Left colon (tissue), 2 donors: ENCODE data around the gene WDR93. TPM values are rescaled to one million over a fixed set of nuclear protein-coding genes. Genes with fewer than 3 reads are reported as not detected.
"Not testable (repeated sequence)": the region's sequence is repeated elsewhere in the genome, so short reads cannot be mapped to it uniquely, and the experiment has no call there.

ENCODE experiments used
- ATAC-seq: fragments of 200-7000 bp; cut with Tn5 transposase; one replicate; pipeline ENCODE4 v1.9.1; 2020; ENCODE audit warnings: mild to moderate bottlenecking, moderate library complexity
- DNase-seq, 2 donors: peaks; one replicate each; pipeline ENCODE4 v3.0.0-alpha.2; 2020
- intact Hi-C, 2 donors: fragments of 100-400 bp; cut with DNase I in 1 of 2; cut with micrococcal nuclease in 1 of 2; formaldehyde crosslinking; loops; one replicate each; pipeline versions ENCODE4 v1.11.2 to v1.14.0; 2022; cut with DNase I, micrococcal nuclease
- total RNA-seq, 2 donors: library from RNA; stranded (reverse); fragmentation: NEBNext Ultra II Directional; extraction: Animal tissue kit (Norgen Biotek cat#: 25700); gene quantifications; one replicate each; pipeline ENCODE4 v1.2.1, GENCODE V29; 2021
- donor health status: DM: no; HTN: no; CAD: no.
- donor health status: DM: yes; HTN: yes; CAD: no.

Gene WDR93
- total RNA-seq, 2 donors from 2014 or later: not detected

DNA sequence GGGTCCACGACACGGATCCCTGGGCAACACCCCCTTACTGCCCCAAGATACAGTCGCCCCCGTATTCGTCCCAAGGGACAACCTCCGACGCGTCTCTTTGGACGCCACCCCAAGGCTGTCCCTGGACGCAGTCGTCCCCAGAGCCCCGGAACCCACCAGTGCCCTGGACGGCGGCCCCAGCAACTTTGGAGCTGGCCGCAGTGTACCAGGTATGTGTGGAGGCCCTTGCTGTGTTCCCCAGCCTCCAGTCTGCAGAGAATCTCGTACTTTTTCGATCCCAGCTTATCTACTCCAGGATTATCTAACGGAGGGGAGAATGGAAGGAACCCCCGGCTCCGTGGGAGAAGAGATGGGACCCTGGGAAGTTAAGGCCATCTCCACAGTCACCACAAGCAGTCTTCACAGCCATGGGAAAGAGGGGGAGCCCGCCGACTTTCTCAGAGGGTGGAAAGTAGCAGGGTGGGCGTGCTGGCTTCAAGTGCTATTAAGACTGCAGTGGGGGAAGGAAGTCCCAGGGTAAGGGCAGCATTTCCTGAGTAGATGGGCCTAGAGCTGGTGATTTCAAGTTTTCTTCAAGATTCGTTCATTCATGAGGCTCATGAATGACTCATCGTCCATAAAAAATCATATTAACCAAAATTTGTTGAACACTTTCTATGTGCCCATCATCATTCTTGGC lies 86.6 kb downstream of the WDR93 start:
- intact Hi-C loops: no loop called here
- ATAC-seq (no peak), DNase-seq (no peak)

DNA sequence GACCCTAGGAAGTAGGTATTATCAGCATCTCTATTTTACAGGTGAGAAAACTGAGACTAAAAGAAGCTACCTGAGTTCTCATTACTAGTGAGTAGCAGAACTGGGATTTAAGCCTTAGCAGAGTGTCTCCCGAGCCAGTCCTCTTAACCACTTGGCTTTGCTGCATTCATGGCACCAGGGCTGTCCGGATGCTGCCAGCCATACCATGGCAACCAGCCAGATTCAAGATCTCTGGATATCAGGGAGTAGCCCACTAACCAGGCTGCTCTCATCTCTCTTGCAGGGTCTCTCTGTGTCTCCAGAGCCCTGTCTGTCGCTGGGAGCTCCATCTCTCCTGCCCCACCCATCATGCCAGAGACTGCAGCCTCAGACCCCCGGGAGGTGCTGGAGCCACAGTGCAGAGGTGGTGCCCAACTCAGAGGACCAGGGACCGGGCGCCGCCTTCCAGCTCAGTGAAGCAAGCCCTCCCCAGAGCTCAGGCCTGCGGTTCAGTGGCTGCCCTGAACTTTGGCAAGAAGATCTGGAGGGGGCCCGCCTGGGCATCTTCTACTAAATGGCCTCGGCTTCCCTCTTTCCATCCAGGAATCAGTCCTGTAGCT lies 87.3 kb downstream of the WDR93 start:
- ATAC-seq: no peak
- DNase-seq: no peak
- intact Hi-C loops: no loop called here

DNA sequence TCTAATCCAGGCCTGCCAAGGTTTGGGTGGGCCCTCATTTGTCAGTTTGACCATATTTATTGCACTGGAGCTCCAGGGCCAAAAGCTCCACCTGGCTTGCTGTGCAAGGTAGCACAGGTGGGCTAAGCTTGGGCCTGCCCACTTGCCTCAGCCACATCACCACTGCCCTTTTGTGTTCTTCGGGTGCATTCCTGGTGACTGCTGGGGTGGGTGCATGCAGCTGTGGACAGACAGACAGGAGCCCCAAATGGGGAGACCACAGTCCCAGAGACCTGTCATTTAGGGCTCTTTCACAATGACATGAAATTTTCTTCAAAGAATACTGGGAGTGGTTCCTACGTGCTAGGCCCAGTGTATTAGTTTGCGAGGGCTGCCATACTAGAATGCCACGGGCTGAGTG lies 88.2 kb downstream of the WDR93 start:
- ATAC-seq: no peak
- intact Hi-C loops: no loop called here
- no peak for DNase-seq

DNA sequence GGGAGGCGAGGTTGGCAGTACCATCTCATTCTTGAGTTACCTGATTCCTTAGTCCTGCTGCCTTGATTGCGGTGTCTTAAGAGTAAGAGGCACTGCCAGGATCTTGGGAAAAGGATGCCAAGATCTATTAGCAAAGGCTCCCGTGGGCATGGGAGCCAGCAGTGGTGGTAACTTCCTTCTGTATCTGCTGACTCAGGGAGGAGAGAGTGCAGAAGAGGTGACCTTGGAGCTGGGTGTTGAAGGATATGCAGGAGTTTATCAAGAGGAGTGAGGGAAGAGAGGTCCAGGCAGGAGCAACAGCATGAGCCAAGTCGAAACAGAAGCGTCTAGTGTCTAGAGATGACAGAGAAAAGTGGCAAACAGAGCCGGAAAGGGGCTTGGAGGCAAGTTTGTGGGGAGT lies 90.0 kb downstream of the WDR93 start:
- no peak for DNase-seq
- peak; percentile 6 for ATAC-seq
- intact Hi-C loops: no loop called here

DNA sequence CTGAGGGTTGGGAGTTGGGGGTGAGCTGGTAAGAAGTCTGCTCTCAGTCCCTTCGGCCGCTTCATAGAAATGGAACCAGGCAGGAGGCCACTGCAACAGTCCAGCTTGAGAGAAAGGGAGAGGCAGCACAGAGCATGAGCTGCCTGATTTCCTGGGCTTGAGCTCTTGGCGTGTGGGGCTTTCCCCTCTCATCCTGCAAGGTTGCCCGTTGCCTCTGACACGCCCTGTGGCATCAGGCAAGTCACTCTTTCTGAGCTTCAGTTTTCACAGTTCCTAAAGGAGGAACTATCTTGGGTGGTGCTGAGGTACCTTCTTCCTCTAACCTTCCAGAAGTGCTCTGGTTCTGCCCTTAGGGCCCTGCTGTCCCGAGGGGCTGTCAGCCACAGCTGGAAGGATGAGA lies 90.4 kb downstream of the WDR93 start:
- intact Hi-C loops: no loop called here
- ATAC-seq (peak; percentile 43), DNase-seq (peak; percentile 66 to 80)

DNA sequence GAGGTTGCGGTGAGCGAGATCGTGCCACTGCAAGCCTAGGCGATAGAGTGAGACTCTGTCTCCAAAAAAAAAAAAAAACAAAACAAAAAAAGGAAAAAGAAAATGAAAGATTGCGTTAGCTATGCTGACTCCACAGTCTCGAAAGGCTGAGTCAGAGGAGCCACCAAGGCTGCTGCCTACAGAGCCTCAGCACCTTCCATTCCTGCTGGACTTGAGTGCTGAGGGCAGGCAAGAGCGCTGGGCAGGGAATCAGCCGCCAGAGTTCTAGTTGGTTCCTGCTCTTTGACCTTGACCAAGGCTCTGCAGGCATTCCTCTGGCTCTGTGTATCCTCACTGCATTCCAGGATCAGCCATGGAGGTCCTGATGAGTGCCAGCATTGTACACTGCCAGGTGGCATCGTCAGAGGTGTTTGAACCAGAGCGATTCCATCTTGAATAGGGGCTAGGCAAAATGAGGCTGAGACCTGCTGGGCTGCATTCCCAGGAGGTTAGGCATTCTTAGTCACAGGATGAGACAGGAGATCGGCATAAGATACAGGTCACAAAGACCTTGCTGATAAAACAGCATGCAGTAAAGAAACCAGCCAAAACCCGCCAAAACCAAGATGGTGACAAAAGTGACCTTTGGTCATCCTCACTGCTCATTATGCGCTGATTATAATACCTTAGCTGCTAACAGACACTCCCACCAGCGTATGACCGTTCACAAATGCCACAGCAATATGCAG lies 91.4 kb downstream of the WDR93 start:
- ATAC-seq: no peak
- DNase-seq: no peak
- intact Hi-C loops: no loop called here

DNA sequence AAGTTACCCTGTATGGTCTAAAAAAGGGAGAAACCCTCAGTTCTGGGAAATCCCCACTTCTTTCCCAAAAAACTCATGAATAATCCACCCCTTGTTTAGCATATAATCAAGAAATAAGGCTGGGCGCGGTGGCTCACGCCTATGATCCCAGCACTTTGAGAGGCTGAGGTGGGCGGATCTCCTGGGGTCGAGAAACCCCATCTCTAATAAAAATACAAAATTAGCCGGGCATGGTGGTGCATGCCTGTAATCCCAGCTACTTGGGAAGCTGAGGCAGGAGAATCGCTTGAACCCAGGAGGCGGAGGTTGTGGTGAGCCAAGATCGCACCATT lies 92.0 kb downstream of the WDR93 start:
- intact Hi-C loops: not testable (repeated sequence)

DNA sequence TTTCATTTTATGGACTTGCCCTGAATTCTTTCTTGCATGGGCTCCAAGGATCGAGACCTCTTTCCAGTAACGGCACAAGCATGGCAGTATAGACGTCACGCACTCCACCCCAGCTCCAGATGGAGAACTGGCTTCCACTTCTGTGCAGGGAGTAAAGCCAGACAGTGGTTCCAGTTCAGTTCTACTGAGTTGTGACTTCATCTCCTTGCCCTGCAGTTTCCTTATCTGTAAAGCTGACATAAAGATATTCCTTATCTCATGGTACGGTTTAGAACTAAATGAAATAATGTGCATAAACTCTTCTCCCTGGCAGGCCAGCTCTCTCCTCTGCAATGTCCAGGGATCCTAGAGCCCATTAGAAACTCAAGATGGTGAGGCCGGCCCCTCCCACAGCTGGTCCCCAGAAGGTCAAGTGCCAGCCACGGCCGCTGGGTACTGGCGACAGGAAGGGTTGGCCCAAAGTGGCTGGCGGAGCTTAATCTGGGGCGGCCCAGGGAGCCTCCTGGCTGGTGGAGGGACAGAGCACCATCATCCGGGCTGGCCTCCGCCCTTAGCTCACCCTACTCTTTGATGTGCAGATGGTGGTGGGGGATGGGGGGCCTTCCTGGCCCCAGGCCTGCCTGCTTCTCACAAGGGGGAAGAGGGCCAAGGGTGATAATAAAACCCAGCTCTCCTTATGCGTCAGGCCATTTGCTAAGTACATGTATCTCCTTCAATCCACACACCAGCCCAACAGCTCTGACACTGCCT lies 92.7 kb downstream of the WDR93 start:
- intact Hi-C loops: no loop called here
- DNase-seq (no peak), ATAC-seq (no peak)

More for the DNA sequence above, 92.0 kb downstream of the WDR93 start:
- ATAC-seq, DNase-seq: not testable (repeated sequence)

DNA sequence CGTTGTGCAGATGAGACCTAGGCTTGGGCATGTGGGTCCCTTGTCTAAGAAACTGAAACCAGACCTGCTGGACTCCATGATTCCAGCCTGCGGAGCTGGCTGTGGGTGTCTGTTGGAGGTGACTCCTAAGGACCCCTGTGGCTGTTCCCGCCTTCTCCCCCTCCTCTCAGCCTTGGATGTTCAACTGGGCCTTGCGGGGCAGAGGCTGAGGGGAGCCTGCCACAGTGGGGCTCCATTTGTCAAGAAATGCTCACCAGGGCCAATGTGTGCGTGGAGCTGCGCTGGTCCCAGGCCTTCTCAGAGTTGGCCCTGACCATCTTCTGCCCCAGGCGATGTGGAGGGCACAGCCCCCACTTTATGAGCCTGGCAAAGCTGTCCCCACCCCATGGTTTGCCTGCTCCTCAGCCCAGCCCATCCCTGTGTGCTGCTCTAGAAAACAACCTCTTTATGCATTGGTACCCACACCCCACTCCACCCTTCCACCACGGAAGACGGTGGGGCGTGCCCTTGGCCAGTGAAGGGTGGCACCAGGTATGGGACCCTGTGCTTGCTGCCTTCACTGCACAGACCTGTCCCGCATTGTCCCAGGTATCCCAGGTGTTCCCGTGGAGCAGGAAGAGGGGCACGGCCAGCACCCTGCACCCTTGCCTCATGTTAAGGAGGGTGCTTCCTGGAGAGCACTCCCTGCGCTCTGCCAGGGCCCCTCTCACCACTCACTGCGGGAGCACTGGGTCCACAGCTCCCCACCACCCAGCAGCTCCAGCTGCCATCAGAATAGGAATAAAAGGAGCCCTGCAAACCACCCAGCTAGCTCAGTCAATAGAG lies 93.5 kb downstream of the WDR93 start:
- peak; percentile 58 for ATAC-seq
- peak; percentile 75 to 76 for DNase-seq
- intact Hi-C loops: no loop called here

DNA sequence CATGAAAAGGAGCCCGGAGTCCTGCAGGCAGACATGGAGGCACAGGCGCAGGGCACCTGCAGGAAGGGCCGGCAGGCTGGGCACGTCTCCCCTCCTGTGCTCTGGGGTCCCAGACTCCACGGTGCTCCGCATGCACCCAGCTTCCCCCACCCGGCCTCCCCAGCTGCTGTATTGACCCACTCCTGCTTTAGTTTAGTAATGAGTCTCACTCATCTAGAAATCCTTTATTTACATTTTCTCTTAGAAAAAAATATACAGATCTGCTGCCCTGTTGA lies 94.0 kb downstream of the WDR93 start:
- DNase-seq: no peak
- intact Hi-C loops: no loop called here
- ATAC-seq: no peak

DNA sequence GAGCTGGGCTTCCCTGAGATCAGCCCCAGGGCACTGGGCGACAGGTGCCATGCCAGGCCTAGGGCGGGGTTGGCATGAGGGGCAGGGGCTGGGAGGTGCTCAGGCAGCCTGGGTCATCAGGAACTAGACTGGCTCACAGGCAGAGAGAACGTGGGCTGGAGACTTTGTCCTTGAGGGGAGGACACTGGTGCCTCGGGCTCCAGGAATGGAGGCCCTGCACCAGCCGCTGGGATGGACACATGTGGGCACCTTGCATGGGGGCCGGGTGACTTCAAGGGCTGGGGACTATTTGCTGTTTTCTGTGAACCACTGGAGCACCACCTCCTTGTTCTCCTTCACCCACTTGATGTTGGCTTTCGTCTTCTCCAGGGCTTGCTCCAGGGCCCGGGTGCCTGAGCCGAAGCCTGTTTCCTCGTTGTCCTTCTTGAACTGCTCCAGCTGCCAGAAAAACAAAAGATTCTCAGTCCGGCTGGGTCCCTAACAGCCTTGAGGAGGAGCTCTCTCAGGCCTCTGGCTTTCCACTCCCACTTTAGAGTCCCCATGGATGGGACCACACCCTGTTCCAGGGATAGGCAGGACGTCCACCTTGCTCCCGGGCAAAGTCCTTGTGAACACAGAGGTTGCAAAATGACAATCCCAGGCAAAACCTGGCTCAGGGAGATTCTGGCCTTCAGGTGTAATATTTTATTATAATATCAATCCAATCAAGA lies 94.6 kb downstream of the WDR93 start:
- peak; percentile 75 to 94 for DNase-seq

DNA sequence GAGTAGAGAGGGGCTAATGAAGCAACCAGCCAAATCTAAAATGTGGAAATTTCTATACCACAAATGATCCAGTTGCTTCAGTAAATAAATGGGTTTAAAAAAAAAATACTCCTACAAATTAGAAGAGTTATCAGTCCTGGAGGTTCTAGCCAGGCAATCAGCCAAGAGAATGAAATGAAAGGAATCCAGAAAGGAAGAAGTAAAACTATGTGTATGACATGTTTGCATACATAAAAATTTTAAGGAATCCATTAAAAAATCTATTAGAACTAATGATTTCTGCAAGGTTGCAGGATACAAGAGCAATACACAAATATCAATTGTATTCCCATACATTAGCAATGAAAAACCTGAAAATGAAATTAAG lies 95.1 kb downstream of the WDR93 start:
- ATAC-seq (no peak), DNase-seq (no peak)
- intact Hi-C loops: no loop called here

More for the DNA sequence above, 94.6 kb downstream of the WDR93 start:
- ATAC-seq: peak; percentile 78
- intact Hi-C loops: no loop called here

DNA sequence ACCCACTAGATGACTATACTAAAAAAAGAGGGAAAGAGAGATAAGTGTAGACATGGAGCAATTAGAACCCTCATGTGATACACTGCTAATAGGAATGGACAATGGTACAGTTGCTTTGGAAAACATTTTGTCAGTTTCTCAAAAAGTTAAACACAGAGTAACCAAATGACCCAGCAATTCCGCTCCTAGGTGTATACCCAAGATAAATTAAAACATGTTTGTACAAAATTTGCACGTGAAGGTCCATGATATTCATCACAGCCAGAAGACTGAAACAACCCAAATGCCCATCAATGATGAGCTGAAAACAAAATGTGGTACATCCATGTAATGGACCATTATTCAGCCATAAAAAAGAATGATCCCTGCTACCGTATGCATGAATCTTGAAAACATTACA lies 97.3 kb downstream of the WDR93 start:
- ATAC-seq: no peak
- intact Hi-C loops: no loop called here
- DNase-seq: no peak

DNA sequence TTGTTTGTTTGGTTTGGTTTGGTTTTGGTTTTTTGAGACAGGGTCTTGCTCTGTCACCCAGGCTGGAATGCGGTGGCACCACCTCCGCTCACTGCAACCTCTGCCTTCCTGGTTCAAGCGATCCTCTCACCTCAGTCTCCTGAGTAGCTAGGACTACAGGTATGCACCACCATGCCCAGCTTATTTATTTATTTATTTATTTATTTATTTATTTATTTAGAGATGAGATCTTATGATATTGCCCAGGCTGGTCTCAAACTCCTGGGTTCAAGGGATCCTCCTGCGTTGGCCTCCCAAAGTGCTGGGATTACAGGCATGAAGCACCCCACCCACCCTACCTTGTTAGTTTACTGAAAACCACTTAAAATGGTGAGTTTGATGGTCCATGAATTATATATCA lies 98.0 kb downstream of the WDR93 start:
- DNase-seq, intact Hi-C loops, ATAC-seq: not testable (repeated sequence)

DNA sequence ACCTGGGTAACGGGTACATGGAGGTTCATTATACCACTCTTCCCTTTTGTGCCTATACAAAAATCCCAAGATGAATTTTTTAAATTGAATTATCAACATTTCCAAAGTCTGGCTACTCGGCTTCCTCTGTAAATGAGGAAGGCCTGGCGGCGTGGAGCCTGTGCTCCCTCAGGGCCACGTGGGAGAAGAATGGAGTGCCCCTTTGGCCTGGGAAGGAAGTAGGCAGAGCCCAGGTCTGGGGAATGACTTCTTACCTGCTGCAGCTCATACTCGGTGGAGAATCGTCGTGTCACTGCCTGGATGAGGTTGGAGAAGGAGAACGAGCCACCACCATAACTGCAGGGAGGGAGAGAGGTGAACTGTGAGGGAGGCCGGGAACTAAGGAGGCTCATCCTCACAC lies 99.6 kb downstream of the WDR93 start:
- ATAC-seq (no peak), DNase-seq (no peak)
- intact Hi-C loops: no loop called here

DNA sequence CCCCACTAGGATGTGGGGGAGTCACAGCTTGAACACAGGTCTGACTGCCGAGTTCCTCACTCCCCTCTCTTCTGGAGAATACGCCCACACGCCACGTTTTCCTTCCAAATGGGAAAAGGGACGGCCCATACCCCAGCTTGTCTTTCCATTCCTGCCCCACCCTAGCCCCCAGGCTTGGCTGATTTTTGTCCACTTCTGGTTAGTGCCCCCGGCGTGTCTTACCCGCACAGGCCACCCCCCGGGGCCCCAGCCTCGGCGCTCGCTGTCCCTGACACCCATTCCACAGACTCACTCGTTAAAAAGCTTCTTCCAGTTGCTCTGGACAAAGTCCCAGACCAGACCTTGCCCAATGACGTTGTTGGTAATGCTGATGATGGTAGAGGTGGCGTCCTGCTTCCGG lies 100.0 kb downstream of the WDR93 start:
- ATAC-seq (no peak), DNase-seq (no peak)
- intact Hi-C loops: no loop called here

DNA sequence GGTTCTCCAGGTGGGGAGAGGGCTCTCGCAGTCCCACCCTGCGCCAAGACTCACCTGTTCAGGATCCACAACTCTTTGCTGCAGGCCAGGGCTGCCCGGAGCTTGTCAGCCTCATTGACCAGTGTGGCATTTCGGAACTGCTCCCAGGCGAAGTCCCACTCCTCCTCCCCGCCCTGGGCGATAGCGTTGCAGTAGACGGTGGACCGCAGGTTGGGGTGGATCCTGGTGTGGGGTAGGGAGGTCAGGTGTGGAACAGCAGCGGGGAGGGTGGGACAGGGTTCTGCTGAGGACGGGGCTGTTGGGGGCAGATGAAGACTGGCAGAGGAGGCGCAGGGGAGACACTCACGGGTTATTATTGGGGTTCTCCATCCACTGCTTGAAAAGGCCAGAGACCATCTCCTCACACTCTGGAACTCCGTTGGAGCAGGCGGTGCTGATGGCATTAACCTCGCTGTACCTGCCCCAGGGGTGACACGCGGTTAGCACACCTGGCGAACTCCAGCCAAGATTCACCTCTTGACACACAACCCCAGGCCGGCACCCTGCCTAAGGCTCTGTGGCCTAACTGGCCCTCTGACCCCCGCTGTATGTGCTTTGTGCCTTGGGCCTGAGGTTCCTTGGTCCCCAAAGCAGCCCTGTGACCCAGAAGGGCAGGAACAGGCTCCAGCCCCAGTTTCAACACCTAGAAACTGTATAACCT lies 101.6 kb downstream of the WDR93 start:
- no peak for ATAC-seq
- intact Hi-C loops: no loop called here
- DNase-seq: no peak
